Measurements from ENCODE around the gene SIX3. TPM values are rescaled to one million over a fixed set of nuclear protein-coding genes. Genes with fewer than 3 reads are reported as not detected.

Gene SIX3
- total RNA-seq (2022) (not detected in 2 replicates), Bru-seq, nascent RNA (not detected), BruChase-seq, experiment 1, labeled RNA remaining after a 6-hour chase (not detected), BruChase-seq, experiment 2, labeled RNA remaining after a 2-hour chase (not detected)
- long read RNA-seq: 0 reads

DNA sequence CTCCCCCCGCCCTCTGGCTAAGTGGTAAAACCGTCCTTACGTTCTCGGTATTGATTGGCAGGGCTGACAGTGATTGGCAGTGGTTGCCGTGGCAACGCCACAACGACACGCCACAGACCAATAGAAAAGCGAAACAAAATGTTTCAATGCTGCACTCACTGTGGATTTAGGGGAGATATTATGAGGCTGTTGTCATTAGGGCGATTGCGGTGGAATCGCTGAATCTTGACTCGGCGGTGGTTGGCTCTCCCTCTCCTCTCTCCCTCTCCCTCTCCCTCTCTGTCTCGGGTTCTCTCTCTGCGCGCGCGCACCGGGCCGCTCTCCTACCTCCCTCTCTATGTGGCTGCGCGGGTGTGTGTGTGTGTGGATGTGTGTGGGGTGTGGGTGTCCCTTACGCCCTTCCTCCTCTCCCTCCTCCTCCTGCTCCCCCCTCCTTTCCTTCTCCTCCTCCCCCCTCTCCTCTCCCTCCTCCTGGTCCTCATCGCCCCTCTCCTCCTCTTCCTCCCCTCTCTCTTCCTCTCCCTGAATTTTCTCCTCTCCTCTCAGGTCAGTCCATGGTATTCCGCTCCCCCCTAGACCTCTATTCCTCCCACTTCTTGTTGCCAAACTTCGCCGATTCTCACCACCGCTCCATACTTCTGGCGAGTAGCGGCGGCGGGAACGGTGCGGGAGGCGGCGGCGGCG is at the start of gene SIX3:
Gene SIX3 (plus strand): TSS at position 152 of the 684 bp plus-strand sequence. CDS start 403 bp downstream, at position 555.
- TF ChIP-seq, protein P1, sequence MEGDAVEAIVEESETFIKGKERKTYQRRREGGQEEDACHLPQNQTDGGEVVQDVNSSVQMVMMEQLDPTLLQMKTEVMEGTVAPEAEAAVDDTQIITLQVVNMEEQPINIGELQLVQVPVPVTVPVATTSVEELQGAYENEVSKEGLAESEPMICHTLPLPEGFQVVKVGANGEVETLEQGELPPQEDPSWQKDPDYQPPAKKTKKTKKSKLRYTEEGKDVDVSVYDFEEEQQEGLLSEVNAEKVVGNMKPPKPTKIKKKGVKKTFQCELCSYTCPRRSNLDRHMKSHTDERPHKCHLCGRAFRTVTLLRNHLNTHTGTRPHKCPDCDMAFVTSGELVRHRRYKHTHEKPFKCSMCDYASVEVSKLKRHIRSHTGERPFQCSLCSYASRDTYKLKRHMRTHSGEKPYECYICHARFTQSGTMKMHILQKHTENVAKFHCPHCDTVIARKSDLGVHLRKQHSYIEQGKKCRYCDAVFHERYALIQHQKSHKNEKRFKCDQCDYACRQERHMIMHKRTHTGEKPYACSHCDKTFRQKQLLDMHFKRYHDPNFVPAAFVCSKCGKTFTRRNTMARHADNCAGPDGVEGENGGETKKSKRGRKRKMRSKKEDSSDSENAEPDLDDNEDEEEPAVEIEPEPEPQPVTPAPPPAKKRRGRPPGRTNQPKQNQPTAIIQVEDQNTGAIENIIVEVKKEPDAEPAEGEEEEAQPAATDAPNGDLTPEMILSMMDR (IDR thresholded peaks at IDR 0.05; ENCODE audit: unreplicated experiment): no peak
- intact Hi-C loops (cut with micrococcal nuclease): no loop called here
- POLR2A ChIA-PET: no interaction called here
- H3K36me3 Mint-ChIP-seq (ENCODE audit: insufficient read depth, unreplicated experiment): no peaks in the 10 kb centered on the region
- H3K9me3 Mint-ChIP-seq (ENCODE audit: unreplicated experiment): no peaks in the 10 kb centered on the region
- peaks cover 36% of the 10 kb centered on the region for H3K27me3 Mint-ChIP-seq (ENCODE audit: insufficient read depth, unreplicated experiment)
- peak within 1 kb of the TSS; percentile 41 for H3K4me3 Mint-ChIP-seq (ENCODE audit: unreplicated experiment)
- BruUV-seq (replicated peaks): no TSS peak
- H3K4me1 Mint-ChIP-seq (ENCODE audit: insufficient read depth, unreplicated experiment): peaks cover 8% of the 10 kb centered on the region
- CTCF ChIA-PET: no interaction called here
- no peak for DNase-seq (ENCODE audit: unreplicated experiment)
- H3K27ac Mint-ChIP-seq (ENCODE audit: low read depth, unreplicated experiment): no peak within 1 kb of the TSS

DNA sequence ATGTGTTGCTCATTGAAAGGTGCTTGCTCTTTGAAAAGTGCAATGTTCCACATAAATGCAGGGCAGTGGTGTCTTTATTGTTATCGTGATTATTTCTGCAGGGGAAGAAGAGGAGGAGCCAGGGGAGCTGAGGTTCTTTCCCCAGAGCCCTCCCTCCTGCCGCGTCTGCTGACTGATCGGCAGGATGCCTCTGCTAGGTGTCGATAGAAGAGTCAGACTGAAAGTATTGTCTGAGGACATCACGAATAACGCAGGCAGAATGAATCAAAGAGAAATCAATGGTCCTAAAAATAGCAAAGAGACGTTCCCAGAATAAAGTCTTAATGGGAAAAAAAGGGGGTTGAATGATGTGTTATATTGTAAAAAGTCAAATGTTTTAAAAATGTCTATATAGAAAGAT is 47.4 kb upstream of the SIX3 start:
- ChIA-PET CTCF (interaction anchor here (0.6 kb wide), 2 partner anchors 87 to 712 kb away, joined by 3 read pairs; no protein-coding TSS in a partner anchor), POLR2A (no interaction called here)
- no peaks in the 10 kb centered on the region for H3K36me3 Mint-ChIP-seq (ENCODE audit: insufficient read depth, unreplicated experiment)
- no peaks in the 10 kb centered on the region for H3K9me3 Mint-ChIP-seq (ENCODE audit: unreplicated experiment)
- no peak overlapping the region for H3K4me3 Mint-ChIP-seq (ENCODE audit: unreplicated experiment)
- TF ChIP-seq, protein P1 (IDR thresholded peaks at IDR 0.05; ENCODE audit: unreplicated experiment): no peak
- BruUV-seq (replicated peaks): no TSS peak
- no peaks in the 10 kb centered on the region for H3K27me3 Mint-ChIP-seq (ENCODE audit: insufficient read depth, unreplicated experiment)
- H3K27ac Mint-ChIP-seq (ENCODE audit: low read depth, unreplicated experiment): no peak overlapping the region
- no peak for DNase-seq (ENCODE audit: unreplicated experiment)
- H3K4me1 Mint-ChIP-seq (ENCODE audit: insufficient read depth, unreplicated experiment): no peaks in the 10 kb centered on the region
- intact Hi-C loops (cut with micrococcal nuclease): no loop called here

DNA sequence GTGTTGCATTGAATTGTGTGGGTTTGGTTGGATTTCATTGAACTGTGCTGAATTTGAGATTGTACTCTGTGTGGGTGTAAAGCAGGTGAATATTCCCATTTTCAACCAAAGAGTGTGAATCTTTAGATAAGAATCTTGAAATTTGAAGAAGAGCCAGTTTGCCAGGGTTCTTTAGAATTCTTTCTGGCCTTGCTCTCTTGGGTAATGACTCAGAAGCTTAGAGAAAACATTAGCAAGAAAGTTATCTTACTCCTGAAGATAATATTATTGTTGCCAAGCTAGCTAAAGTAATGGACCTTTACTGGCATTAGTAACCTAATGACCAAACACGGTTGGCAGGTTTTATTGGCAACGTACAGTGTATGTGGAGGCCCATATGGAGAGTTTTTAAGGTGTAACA is 46.4 kb upstream of the SIX3 start:
- Mint-ChIP-seq H3K9me3 (ENCODE audit: unreplicated experiment) (no peaks in the 10 kb centered on the region), H3K27ac (ENCODE audit: low read depth, unreplicated experiment) (no peak overlapping the region), H3K4me3 (ENCODE audit: unreplicated experiment) (no peak overlapping the region), H3K36me3 (ENCODE audit: insufficient read depth, unreplicated experiment) (no peaks in the 10 kb centered on the region), H3K27me3 (ENCODE audit: insufficient read depth, unreplicated experiment) (no peaks in the 10 kb centered on the region), H3K4me1 (ENCODE audit: insufficient read depth, unreplicated experiment) (no peaks in the 10 kb centered on the region)
- CTCF ChIA-PET: interaction anchor here (0.6 to 1.0 kb wide), 2 partner anchors 422 to 994 kb away, joined by 3 to 4 read pairs; no protein-coding TSS in a partner anchor
- no TSS peak for BruUV-seq (replicated peaks)
- POLR2A ChIA-PET: no interaction called here
- DNase-seq (ENCODE audit: unreplicated experiment): no peak
- TF ChIP-seq, protein P1 (IDR thresholded peaks at IDR 0.05; ENCODE audit: unreplicated experiment): no peak
- intact Hi-C loops (cut with micrococcal nuclease): loop anchor here (5.0 kb wide), 1 partner anchor 62 kb away; no protein-coding TSS in a partner anchor

DNA sequence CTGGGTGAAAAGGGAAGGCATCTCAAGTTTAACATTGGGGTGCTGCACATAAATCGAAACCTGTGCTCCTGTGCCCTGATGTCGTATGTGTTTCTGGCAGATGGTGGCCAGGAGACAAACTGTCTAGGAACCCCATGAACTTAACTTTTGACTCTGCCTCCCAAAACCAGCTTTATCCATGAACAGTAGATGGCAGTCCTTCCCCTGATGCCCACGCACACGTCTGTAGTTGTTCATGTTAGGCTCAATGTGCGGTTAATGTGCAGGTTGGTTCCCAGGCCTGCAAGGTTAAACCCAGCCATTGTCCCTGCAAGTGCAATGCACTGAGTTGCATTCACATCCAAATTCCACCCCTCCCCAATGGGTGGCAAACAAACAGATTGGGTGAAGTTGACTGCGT is 44.1 kb upstream of the SIX3 start:
- CTCF ChIA-PET: interaction anchor here (0.6 kb wide), 1 partner anchor 9 kb away, joined by 3 read pairs; no protein-coding TSS in a partner anchor
- POLR2A ChIA-PET: interaction anchor here (1.0 kb wide), 1 partner anchor 21 kb away, joined by 3 read pairs; no protein-coding TSS in a partner anchor
- H3K4me3 Mint-ChIP-seq (ENCODE audit: unreplicated experiment): no peak overlapping the region
- H3K27ac Mint-ChIP-seq (ENCODE audit: low read depth, unreplicated experiment): no peak overlapping the region
- H3K4me1 Mint-ChIP-seq (ENCODE audit: insufficient read depth, unreplicated experiment): no peaks in the 10 kb centered on the region
- DNase-seq (ENCODE audit: unreplicated experiment): peak; percentile 23
- BruUV-seq (replicated peaks): no TSS peak
- TF ChIP-seq, protein P1 (IDR thresholded peaks at IDR 0.05; ENCODE audit: unreplicated experiment): peak; percentile 15
- no peaks in the 10 kb centered on the region for H3K9me3 Mint-ChIP-seq (ENCODE audit: unreplicated experiment)
- intact Hi-C loops (cut with micrococcal nuclease): loop anchor here (5.0 kb wide), 1 partner anchor 60 kb away; no protein-coding TSS in a partner anchor
- H3K27me3 Mint-ChIP-seq (ENCODE audit: insufficient read depth, unreplicated experiment): no peaks in the 10 kb centered on the region
- no peaks in the 10 kb centered on the region for H3K36me3 Mint-ChIP-seq (ENCODE audit: insufficient read depth, unreplicated experiment)
